SK-N-SH treated with all-trans-retinoic acid at 6 μM for 48 hours (cell line): ENCODE measurements around the gene JUND.

Experiments
- ARNTL ChIP-seq: fragments of 450-650 bp; formaldehyde crosslinking; IDR thresholded peaks from 2 replicates; pipeline ENCODE4 v1.5.0; 2020; ENCODE audit warnings: low read depth, mild to moderate bottlenecking, moderate library complexity, borderline replicate concordance
- CSDC2 ChIP-seq: fragments of 250-450 bp; sonication (Bioruptor Pico); IDR thresholded peaks from 2 replicates; pipeline ENCODE4 v1.5.0; 2020; ENCODE audit warnings: mild to moderate bottlenecking, moderate library complexity
- OSR1 ChIP-seq: fragments of 250-450 bp; sonication (Bioruptor Pico); IDR thresholded peaks from 2 replicates; pipeline ENCODE4 v1.8.0; 2022; ENCODE audit warnings: moderate library complexity, mild to moderate bottlenecking, inconsistent platforms
- RARB ChIP-seq: fragments of 250-450 bp; sonication (Bioruptor Pico); IDR thresholded peaks from 2 replicates; pipeline ENCODE4 v1.8.0; 2021; ENCODE audit warnings: mild to moderate bottlenecking, moderate library complexity
- TOX ChIP-seq: fragments of 250-450 bp; sonication (Bioruptor Pico); IDR thresholded peaks from 2 replicates; pipeline ENCODE4 v1.8.0; 2021; ENCODE audit warnings: mild to moderate bottlenecking, moderate library complexity, borderline replicate concordance
- ZNF70 ChIP-seq: fragments of 450-650 bp; formaldehyde crosslinking; IDR thresholded peaks from 2 replicates; pipeline ENCODE4 v1.5.0; 2020; ENCODE audit warnings: mild to moderate bottlenecking, moderate library complexity
- TF ChIP-seq, protein P1 (sequence below): fragments of 250-450 bp; sonication (Bioruptor Pico); IDR thresholded peaks from 2 replicates; pipeline ENCODE4 v1.8.0; 2020; ENCODE audit warnings: mild to moderate bottlenecking, moderate library complexity, borderline replicate concordance

DNA sequence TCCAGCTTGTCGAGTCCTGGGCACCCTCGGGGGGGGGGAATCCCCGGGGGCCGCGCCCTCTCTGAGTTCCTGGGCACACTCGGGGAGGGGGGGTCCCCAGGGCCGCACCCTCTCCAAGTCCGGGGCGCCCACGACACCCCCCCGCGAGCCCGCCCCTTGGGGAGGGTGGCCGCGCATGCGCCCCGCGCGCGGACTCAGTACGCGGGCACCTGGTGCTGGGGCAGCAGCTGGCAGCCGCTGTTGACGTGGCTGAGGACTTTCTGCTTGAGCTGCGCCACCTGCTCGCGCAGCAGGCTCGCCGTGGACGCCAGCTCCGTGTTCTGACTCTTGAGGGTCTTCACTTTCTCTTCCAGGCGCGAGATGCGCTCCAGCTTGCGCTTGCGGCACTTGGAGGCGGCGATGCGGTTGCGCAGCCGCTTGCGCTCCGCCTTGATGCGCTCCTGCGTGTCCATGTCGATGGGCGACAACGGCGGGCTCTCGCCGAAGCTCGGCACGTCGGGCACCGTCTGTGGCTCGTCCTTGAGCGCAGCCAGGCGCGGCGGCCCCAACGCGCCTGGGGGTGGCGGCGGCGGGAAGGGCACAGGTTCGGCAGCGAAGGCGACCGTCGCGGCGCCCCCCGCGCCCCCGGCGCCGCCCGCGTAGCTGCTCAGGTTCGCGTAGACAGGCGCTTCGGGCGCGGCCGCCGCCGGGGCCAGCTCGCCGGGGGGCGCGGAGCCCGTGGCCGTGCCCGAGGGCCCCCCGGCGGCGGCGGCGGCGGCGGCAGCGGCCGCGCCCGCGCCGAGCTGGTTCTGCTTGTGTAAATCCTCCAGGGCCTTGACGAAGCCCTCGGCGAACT lies 958 bp downstream of the JUND start:
- TF ChIP-seq, protein P1, sequence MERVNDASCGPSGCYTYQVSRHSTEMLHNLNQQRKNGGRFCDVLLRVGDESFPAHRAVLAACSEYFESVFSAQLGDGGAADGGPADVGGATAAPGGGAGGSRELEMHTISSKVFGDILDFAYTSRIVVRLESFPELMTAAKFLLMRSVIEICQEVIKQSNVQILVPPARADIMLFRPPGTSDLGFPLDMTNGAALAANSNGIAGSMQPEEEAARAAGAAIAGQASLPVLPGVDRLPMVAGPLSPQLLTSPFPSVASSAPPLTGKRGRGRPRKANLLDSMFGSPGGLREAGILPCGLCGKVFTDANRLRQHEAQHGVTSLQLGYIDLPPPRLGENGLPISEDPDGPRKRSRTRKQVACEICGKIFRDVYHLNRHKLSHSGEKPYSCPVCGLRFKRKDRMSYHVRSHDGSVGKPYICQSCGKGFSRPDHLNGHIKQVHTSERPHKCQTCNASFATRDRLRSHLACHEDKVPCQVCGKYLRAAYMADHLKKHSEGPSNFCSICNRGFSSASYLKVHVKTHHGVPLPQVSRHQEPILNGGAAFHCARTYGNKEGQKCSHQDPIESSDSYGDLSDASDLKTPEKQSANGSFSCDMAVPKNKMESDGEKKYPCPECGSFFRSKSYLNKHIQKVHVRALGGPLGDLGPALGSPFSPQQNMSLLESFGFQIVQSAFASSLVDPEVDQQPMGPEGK (CRISPR knock-in tag), result peak; percentile 60; the same call in 1 of the 2 replicates
- TF ChIP-seq RARB (CRISPR knock-in tag) (no peak), ZNF70 (no peak), CSDC2 (CRISPR knock-in tag) (no peak), TOX (CRISPR knock-in tag) (no peak), ARNTL (CRISPR knock-in tag) (no peak), OSR1 (no peak)
